OCI-LY1 (cell line): ENCODE data around the gene TUBD1.

Experiments
- H2AFZ ChIP-seq: fragments of 200-600 bp; sonication (generic), shearing (Covaris generic); 2 replicates; pipeline ENCODE4 v1.6.0; 2014; ENCODE audit warnings: antibody characterized with exemption, mild to moderate bottlenecking, low read length
- H3F3A ChIP-seq: fragments of 200-600 bp; sonication (generic), shearing (Covaris generic); 2 replicates; pipeline ENCODE4 v1.6.0; 2014; ENCODE audit warnings: mild to moderate bottlenecking, antibody characterized with exemption, low read length, moderate library complexity; ENCODE audit not compliant: insufficient read depth
- H3K27ac ChIP-seq: fragments of 200-600 bp; sonication (generic); 2 replicates; pipeline ENCODE4 v1.5.1; 2014; ENCODE audit warnings: low read length, mixed run types, mild to moderate bottlenecking, low read depth; ENCODE audit not compliant: poor library complexity, severe bottlenecking
- H3K27me3 ChIP-seq: fragments of 200-600 bp; sonication (generic); 2 replicates; pipeline ENCODE4 v1.6.0; 2014; ENCODE audit warnings: antibody characterized with exemption, mild to moderate bottlenecking, low read length, moderate library complexity; ENCODE audit not compliant: insufficient read depth
- H3K36me3 ChIP-seq: fragments of 200-600 bp; sonication (generic); 2 replicates; pipeline ENCODE4 v1.6.1; 2014; ENCODE audit warnings: mild to moderate bottlenecking, antibody characterized with exemption, low read length, moderate library complexity, mixed read lengths; ENCODE audit not compliant: insufficient read depth
- H3K4me1 ChIP-seq: fragments of 200-600 bp; sonication (generic); 2 replicates; pipeline ENCODE4 v1.5.1; 2014; ENCODE audit warnings: mild to moderate bottlenecking, low read length, moderate library complexity; ENCODE audit not compliant: insufficient read depth, severe bottlenecking
- H3K4me2 ChIP-seq: fragments of 200-600 bp; sonication (generic), shearing (Covaris generic); 2 replicates; pipeline ENCODE4 v1.6.1; 2014; ENCODE audit warnings: low read length
- H3K4me3 ChIP-seq: fragments of 200-600 bp; sonication (generic); 2 replicates; pipeline ENCODE4 v1.5.1; 2014; ENCODE audit warnings: low read length, low read depth, mild to moderate bottlenecking, mixed read lengths; ENCODE audit not compliant: poor library complexity, severe bottlenecking
- H3K79me2 ChIP-seq: fragments of 200-600 bp; shearing (Covaris generic); 2 replicates; pipeline ENCODE4 v1.6.1; 2016; ENCODE audit warnings: mixed run types, low read length, mixed read lengths; ENCODE audit not compliant: insufficient read depth
- H3K9ac ChIP-seq: fragments of 200-600 bp; sonication (generic), shearing (Covaris generic); 2 replicates; pipeline ENCODE4 v1.6.1; 2014; ENCODE audit warnings: mild to moderate bottlenecking, low read length, mixed read lengths
- H3K9me2 ChIP-seq: fragments of 200-600 bp; sonication (generic), shearing (Covaris generic); 2 replicates; pipeline ENCODE4 v1.6.1; 2014; ENCODE audit warnings: low read depth, mild to moderate bottlenecking, low read length, mixed read lengths
- H3K9me3 ChIP-seq: fragments of 200-600 bp; shearing (Covaris generic); 2 replicates; pipeline ENCODE4 v1.6.1; 2014; ENCODE audit warnings: low read length, mixed read lengths
- H4K20me1 ChIP-seq: fragments of 200-600 bp; sonication (generic), shearing (Covaris generic); 2 replicates; pipeline ENCODE4 v1.6.0; 2016; ENCODE audit warnings: mild to moderate bottlenecking, low read length; ENCODE audit not compliant: insufficient read depth
- CTCF ChIP-seq: fragments of 200-600 bp; sonication (generic), shearing (Covaris generic); IDR thresholded peaks from 2 replicates; pipeline ENCODE4 v1.5.1; 2017; ENCODE audit warnings: mild to moderate bottlenecking, antibody characterized with exemption, low read length, moderate library complexity, mixed read lengths
- EZH2 ChIP-seq: fragments of 200-600 bp; sonication (generic), shearing (Covaris generic); IDR thresholded peaks from 2 replicates; pipeline ENCODE4 v1.8.0; 2017; ENCODE audit warnings: borderline replicate concordance, mixed run types, mild to moderate bottlenecking, antibody characterized with exemption, low read length, moderate library complexity, mixed read lengths

Gene TUBD1

GRCh38 chr17:59878624-59879023, 14.1 kb downstream of the TUBD1 start:
- no peaks in the 10 kb centered on the region for H4K20me1 ChIP-seq
- H3K4me2 ChIP-seq = no peak overlapping the region
- H3K9ac ChIP-seq = no peak overlapping the region
- H3K79me2 ChIP-seq = no peaks in the 10 kb centered on the region
- peaks cover 58% of the 10 kb centered on the region for H3K36me3 ChIP-seq
- no peak overlapping the region for H3K27ac ChIP-seq
- H3F3A ChIP-seq = no peaks in the 10 kb centered on the region
- H3K9me3 ChIP-seq = no peaks in the 10 kb centered on the region
- no peak overlapping the region for H3K4me3 ChIP-seq
- no peaks in the 10 kb centered on the region for H3K27me3 ChIP-seq
- no peak for TF ChIP-seq CTCF
- TF ChIP-seq EZH2 = no peak
- no peak overlapping the region for H2AFZ ChIP-seq
- no peaks in the 10 kb centered on the region for H3K4me1 ChIP-seq
- H3K9me2 ChIP-seq = no peaks in the 10 kb centered on the region

- no peak overlapping the region for H3K27ac ChIP-seq
- no peak overlapping the region for H3K9ac ChIP-seq
- H3F3A ChIP-seq = no peaks in the 10 kb centered on the region
- H3K4me2 ChIP-seq = no peak overlapping the region
- no peak overlapping the region for H2AFZ ChIP-seq
- no peaks in the 10 kb centered on the region for H3K9me2 ChIP-seq
- peaks cover 57% of the 10 kb centered on the region for H3K36me3 ChIP-seq
- H3K4me1 ChIP-seq = no peaks in the 10 kb centered on the region
- H3K79me2 ChIP-seq = no peaks in the 10 kb centered on the region
- H3K27me3 ChIP-seq = no peaks in the 10 kb centered on the region
- no peak overlapping the region for H3K4me3 ChIP-seq
- no peaks in the 10 kb centered on the region for H3K9me3 ChIP-seq
- H4K20me1 ChIP-seq = no peaks in the 10 kb centered on the region
- TF ChIP-seq CTCF (no peak), EZH2 (no peak)
Observed at GRCh38 chr17:59877965-59878364, 14.8 kb downstream of the TUBD1 start.

GRCh38 chr17:59876107-59876506, 16.6 kb downstream of the TUBD1 start:
- no peak for TF ChIP-seq CTCF
- no peak for TF ChIP-seq EZH2
- no peaks in the 10 kb centered on the region for H3K4me1 ChIP-seq
- H3K79me2 ChIP-seq = no peaks in the 10 kb centered on the region
- no peaks in the 10 kb centered on the region for H3K9me2 ChIP-seq
- H3K27me3 ChIP-seq = no peaks in the 10 kb centered on the region
- H3K9ac ChIP-seq = no peak overlapping the region
- H3K4me2 ChIP-seq = no peak overlapping the region
- no peak overlapping the region for H3K4me3 ChIP-seq
- no peak overlapping the region for H2AFZ ChIP-seq
- H3K36me3 ChIP-seq = peaks cover 59% of the 10 kb centered on the region
- H4K20me1 ChIP-seq = no peaks in the 10 kb centered on the region
- no peaks in the 10 kb centered on the region for H3F3A ChIP-seq
- H3K9me3 ChIP-seq = no peaks in the 10 kb centered on the region
- no peak overlapping the region for H3K27ac ChIP-seq
